Measurements from ENCODE around the gene NFATC3.

DNA sequence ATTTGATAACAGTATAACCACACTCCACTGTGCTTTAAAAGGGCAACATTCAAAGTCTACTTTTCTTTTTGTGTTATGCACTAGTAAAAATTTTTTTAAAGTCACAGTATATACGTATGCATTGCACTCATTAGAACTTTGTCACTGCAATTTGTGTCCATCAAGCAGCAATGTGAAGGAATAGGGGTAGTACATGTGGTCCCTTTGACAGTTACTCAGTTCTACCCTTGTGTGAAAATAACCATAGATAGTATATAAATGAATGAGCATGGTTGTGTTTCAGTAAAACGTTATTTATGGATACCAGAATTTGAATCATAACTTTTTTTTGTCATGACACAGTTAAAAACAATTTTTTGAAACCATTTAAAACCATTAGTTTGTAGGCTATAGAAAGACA, 30.7 kb downstream of the NFATC3 start:
- TF ChIP-seq, protein P1, sequence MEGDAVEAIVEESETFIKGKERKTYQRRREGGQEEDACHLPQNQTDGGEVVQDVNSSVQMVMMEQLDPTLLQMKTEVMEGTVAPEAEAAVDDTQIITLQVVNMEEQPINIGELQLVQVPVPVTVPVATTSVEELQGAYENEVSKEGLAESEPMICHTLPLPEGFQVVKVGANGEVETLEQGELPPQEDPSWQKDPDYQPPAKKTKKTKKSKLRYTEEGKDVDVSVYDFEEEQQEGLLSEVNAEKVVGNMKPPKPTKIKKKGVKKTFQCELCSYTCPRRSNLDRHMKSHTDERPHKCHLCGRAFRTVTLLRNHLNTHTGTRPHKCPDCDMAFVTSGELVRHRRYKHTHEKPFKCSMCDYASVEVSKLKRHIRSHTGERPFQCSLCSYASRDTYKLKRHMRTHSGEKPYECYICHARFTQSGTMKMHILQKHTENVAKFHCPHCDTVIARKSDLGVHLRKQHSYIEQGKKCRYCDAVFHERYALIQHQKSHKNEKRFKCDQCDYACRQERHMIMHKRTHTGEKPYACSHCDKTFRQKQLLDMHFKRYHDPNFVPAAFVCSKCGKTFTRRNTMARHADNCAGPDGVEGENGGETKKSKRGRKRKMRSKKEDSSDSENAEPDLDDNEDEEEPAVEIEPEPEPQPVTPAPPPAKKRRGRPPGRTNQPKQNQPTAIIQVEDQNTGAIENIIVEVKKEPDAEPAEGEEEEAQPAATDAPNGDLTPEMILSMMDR (IDR thresholded peaks at IDR 0.05): no peak
- TF ChIP-seq POLR2AphosphoS5 (IDR thresholded peaks at IDR 0.05): no peak
